Raji (cell line): ENCODE results near the gene ARVCF.

Experiments used
- POLR2A ChIP-seq: IDR thresholded peaks from 2 replicates; pipeline ENCODE4 v1.6.1; 2011; ENCODE audit warnings: low read depth, low read length, control low read depth; ENCODE audit not compliant: insufficient read depth

The ARVCF gene

GRCh38 chr22:20019661-20020532, 3.3 kb upstream of the ARVCF start:
- no peak for TF ChIP-seq POLR2A

GRCh38 chr22:20018001-20018400, 1.4 kb upstream of the ARVCF start:
- TF ChIP-seq POLR2A = no peak

- no peak for TF ChIP-seq POLR2A
Measured at GRCh38 chr22:20017622-20017958, 967 bp upstream of the ARVCF start.

GRCh38 chr22:20015971-20016733, 471 bp downstream of the ARVCF start:
- no peak for TF ChIP-seq POLR2A

- TF ChIP-seq POLR2A = no peak
Measured at GRCh38 chr22:20015187-20015625, 1.4 kb downstream of the ARVCF start.

GRCh38 chr22:20014526-20015186, 2.0 kb downstream of the ARVCF start:
- no peak for TF ChIP-seq POLR2A

GRCh38 chr22:20013382-20013871, 3.2 kb downstream of the ARVCF start:
- TF ChIP-seq POLR2A = no peak

- TF ChIP-seq POLR2A = no peak
Measured at GRCh38 chr22:20012741-20013331, 3.8 kb downstream of the ARVCF start.

- no peak for TF ChIP-seq POLR2A
Measured at GRCh38 chr22:20011993-20012740, 4.5 kb downstream of the ARVCF start.

- no peak for TF ChIP-seq POLR2A
Measured at GRCh38 chr22:20011123-20011992, 5.3 kb downstream of the ARVCF start.

GRCh38 chr22:20010307-20011122, 6.1 kb downstream of the ARVCF start:
- no peak for TF ChIP-seq POLR2A

GRCh38 chr22:20009582-20010306, 6.9 kb downstream of the ARVCF start:
- no peak for TF ChIP-seq POLR2A
